Measurements from ENCODE around the gene HNRNPA3. TPM values are rescaled to one million over a fixed set of nuclear protein-coding genes. Genes with fewer than 3 reads are reported as not detected.
A peak's percentile ranks its signal among the peaks of the same experiment; 100 is the strongest.

HNRNPA3 gene
- total and polyA plus RNA-seq, 4 donors = 155 to 182 (median 166) TPM

DNA sequence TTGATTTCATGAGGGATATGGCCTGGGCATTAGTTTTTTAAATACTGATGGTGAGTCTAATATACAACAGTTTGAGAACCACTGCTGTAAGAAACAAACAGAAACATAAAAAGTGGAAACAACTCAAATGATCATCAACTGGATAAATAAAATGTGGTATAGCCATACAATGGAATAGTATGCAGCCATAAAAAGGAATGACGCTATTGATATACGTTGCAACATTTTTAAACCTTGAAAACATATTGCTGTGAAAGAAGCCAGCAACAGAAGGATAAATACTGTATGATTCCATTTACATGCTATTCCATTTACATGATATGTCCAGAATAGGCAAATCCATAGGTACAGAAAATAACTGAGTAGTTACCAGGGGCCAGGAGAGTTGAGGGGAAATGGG, 45.5 kb downstream of the HNRNPA3 start:
- no peak for ATAC-seq (ENCODE audit: insufficient read depth, low FRiP score)
- 97 to 100% methylated on average over 2 of the region's 2 CpGs for whole genome bisulfite sequencing, 2 donors
- Histone ChIP-seq H3K4me3 (no peak overlapping the region), H3K36me3 (ENCODE audit: control insufficient read depth in 4 of 4, insufficient read depth in 4 of 4, low read length in 4 of 4) (peaks cover 0 to 4% (median 2%) of the 10 kb centered on the region in 4 donors), H3K27ac (ENCODE audit: low read depth in 1 of 2, low read length in 1 of 2) (no peak overlapping the region), H3K4me1 (ENCODE audit: control insufficient read depth in 5 of 5, insufficient read depth in 5 of 5, low read length in 5 of 5) (peaks cover 10 to 58% (median 17%) of the 10 kb centered on the region in 5 donors), H3K27me3 (ENCODE audit: control insufficient read depth in 3 of 3, insufficient read depth in 3 of 3, low read length in 2 of 3) (no peaks in the 10 kb centered on the region), H3K9ac (ENCODE audit: insufficient read depth in 1 of 2, low read length in 2 of 2) (no peak overlapping the region), H3K9me3 (ENCODE audit: control insufficient read depth in 4 of 4, insufficient read depth in 3 of 4, low read length in 3 of 4) (no peaks in the 10 kb centered on the region)
- DNase-seq = no peak
- TF ChIP-seq, protein P1, sequence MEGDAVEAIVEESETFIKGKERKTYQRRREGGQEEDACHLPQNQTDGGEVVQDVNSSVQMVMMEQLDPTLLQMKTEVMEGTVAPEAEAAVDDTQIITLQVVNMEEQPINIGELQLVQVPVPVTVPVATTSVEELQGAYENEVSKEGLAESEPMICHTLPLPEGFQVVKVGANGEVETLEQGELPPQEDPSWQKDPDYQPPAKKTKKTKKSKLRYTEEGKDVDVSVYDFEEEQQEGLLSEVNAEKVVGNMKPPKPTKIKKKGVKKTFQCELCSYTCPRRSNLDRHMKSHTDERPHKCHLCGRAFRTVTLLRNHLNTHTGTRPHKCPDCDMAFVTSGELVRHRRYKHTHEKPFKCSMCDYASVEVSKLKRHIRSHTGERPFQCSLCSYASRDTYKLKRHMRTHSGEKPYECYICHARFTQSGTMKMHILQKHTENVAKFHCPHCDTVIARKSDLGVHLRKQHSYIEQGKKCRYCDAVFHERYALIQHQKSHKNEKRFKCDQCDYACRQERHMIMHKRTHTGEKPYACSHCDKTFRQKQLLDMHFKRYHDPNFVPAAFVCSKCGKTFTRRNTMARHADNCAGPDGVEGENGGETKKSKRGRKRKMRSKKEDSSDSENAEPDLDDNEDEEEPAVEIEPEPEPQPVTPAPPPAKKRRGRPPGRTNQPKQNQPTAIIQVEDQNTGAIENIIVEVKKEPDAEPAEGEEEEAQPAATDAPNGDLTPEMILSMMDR (IDR thresholded peaks at IDR 0.05; ENCODE audit: control extremely low read depth, extremely low read depth) = no peak

DNA sequence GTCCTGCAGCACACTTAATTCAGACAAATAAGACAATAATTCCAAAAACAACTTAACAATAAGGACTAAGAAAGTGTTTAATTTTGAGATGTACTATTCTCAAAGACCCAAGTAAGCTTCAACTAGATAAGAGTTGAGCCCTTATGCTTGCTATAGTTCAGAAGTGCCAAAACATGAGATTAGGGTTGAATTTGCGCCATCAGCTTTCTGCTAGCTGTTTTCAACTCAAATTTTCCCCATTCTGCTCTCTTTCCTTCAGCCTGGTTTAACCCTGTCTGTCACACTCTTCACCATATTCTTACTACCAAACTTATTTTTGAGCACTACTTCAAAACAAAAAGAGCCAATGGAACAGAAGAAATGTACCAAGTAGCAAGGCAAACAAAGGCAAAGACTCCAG, 47.8 kb downstream of the HNRNPA3 start:
- peaks cover 10 to 38% (median 17%) of the 10 kb centered on the region in 5 donors for H3K4me1 ChIP-seq (ENCODE audit: control insufficient read depth in 5 of 5, insufficient read depth in 5 of 5, low read length in 5 of 5)
- peak overlapping the region in 1 of 2 donors; percentile 25 for H3K27ac ChIP-seq (ENCODE audit: low read depth in 1 of 2, low read length in 1 of 2)

DNA sequence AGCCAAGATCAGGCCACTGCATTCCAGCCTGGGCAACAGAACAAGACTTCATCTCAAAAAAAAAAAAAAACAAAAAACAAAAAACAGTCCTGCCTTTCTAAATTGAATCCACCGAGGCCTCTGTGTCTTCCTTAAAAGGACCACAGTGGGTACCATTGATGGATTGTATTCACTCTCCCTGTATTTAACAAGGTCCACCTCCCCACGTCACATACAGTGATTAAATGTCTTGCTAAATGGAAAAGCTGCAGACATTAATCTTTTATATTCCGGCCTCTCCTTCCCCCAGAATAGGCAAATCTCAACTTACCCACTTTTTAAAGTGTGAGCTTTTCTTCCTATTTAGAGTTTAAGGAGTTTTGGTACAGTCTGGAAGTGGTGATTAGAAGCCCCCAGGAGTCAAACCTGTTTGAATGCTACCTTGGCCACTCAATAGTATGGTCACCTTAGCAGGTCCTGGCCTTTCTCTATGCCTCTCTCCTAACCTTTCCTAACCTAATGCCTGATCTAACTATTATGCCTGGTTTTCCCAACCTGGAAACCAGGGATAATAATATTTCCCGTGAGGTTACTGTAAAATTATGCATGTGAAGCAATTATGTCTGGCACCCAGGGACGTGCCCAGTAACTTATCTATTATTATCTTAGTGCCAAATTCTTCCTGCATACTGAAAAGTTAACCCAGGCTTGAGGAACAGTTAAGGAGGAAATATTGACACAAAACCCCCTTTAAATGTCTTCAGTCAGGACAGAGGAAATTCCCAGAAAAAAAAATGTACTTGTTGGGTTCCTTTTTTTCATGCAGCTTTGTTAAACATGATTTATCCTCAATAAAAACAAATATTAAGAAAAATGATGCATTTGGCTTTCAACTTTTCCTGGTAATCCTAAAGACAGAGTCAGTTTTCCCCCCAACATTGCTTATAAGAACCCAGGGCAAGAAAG, 48.8 kb downstream of the HNRNPA3 start:
- DNase-seq (peak in 1 of 3 donors; percentile 34), ATAC-seq (ENCODE audit: insufficient read depth, low FRiP score) (no peak)
- no peaks in the 10 kb centered on the region for H3K27me3 ChIP-seq (ENCODE audit: control insufficient read depth in 3 of 3, insufficient read depth in 3 of 3, low read length in 2 of 3)
- H3K9ac ChIP-seq (ENCODE audit: insufficient read depth in 1 of 2, low read length in 2 of 2) = peak overlapping the region in 1 of 2 donors; percentile 98
- peaks cover 0 to 4% (median 0%) of the 10 kb centered on the region in 4 donors for H3K36me3 ChIP-seq (ENCODE audit: control insufficient read depth in 4 of 4, insufficient read depth in 4 of 4, low read length in 4 of 4)
- peaks cover 9 to 34% (median 21%) of the 10 kb centered on the region in 5 donors for H3K4me1 ChIP-seq (ENCODE audit: control insufficient read depth in 5 of 5, insufficient read depth in 5 of 5, low read length in 5 of 5)
- 24 to 25% methylated on average over 5 of the region's 5 CpGs for WGBS, 2 donors
- H3K9me3 ChIP-seq (ENCODE audit: control insufficient read depth in 4 of 4, insufficient read depth in 3 of 4, low read length in 3 of 4) = no peaks in the 10 kb centered on the region
- TF ChIP-seq, protein P1 (IDR thresholded peaks at IDR 0.05; ENCODE audit: control extremely low read depth, extremely low read depth) = no peak
- peak overlapping the region; percentile 9 for H3K4me3 ChIP-seq
- H3K27ac ChIP-seq (ENCODE audit: low read depth in 1 of 2, low read length in 1 of 2) = peak overlapping the region in 1 of 2 donors; percentile 69

More for the DNA sequence above, 47.8 kb downstream of the HNRNPA3 start:
- H3K27me3 ChIP-seq (ENCODE audit: control insufficient read depth in 3 of 3, insufficient read depth in 3 of 3, low read length in 2 of 3) = no peaks in the 10 kb centered on the region
- TF ChIP-seq, protein P1 (IDR thresholded peaks at IDR 0.05; ENCODE audit: control extremely low read depth, extremely low read depth) = no peak
- DNase-seq = peak in 1 of 3 donors; percentile 40
- peaks cover 0 to 4% (median 0%) of the 10 kb centered on the region in 4 donors for H3K36me3 ChIP-seq (ENCODE audit: control insufficient read depth in 4 of 4, insufficient read depth in 4 of 4, low read length in 4 of 4)
- H3K4me3 ChIP-seq = no peak overlapping the region
- no peaks in the 10 kb centered on the region for H3K9me3 ChIP-seq (ENCODE audit: control insufficient read depth in 4 of 4, insufficient read depth in 3 of 4, low read length in 3 of 4)
- WGBS, 2 donors = 65 to 66% methylated on average over 1 of the region's 1 CpG
- no peak for ATAC-seq (ENCODE audit: insufficient read depth, low FRiP score)
- H3K9ac ChIP-seq (ENCODE audit: insufficient read depth in 1 of 2, low read length in 2 of 2) = no peak overlapping the region
